PFSK-1 (cell line): Measurements from ENCODE around the gene HMG20B.

Source experiments
- FOXP2 ChIP-seq: optimal IDR thresholded peaks from 2 replicates; pipeline ENCODE3; 2011; ENCODE audit warnings: borderline replicate concordance, control low read depth, inconsistent platforms; ENCODE audit not compliant: insufficient read depth; ENCODE audit errors: extremely low read length, extremely low read depth
- POLR2AphosphoS5 ChIP-seq: IDR thresholded peaks from 2 replicates; pipeline ENCODE4 v1.6.1; 2012; ENCODE audit warnings: low read depth, mild to moderate bottlenecking, control low read depth, low read length, moderate library complexity
- REST ChIP-seq, 2 experiments: IDR thresholded peaks; 2 replicates each; pipeline versions ENCODE4 v1.6.1 to v1.8.0; 2011 to 2012; ENCODE audit warnings: low read depth in 2 of 2, low read length in 2 of 2, control low read depth in 1 of 2, inconsistent platforms in 1 of 2, mild to moderate bottlenecking in 1 of 2, moderate library complexity in 1 of 2; ENCODE audit not compliant: insufficient read depth in 1 of 2
- SIN3A ChIP-seq: IDR thresholded peaks from 2 replicates; pipeline ENCODE4 v1.6.1; 2012; ENCODE audit warnings: mild to moderate bottlenecking, low read length, moderate library complexity, borderline replicate concordance; ENCODE audit not compliant: insufficient read depth
- TAF1 ChIP-seq: IDR thresholded peaks from 2 replicates; pipeline ENCODE4 v1.6.1; 2012; ENCODE audit warnings: low read length, control low read depth, borderline replicate concordance; ENCODE audit not compliant: insufficient read depth

HMG20B gene

GRCh38 chr19:3578390-3578789 is 5.6 kb downstream of the HMG20B start:
- TF ChIP-seq FOXP2 (no peak), TAF1 (no peak), SIN3A (no peak), REST (IDR thresholded peaks at IDR 0.05; ENCODE audit: insufficient read depth in 1 of 2, low read depth in 2 of 2, low read length in 2 of 2) (no peak), POLR2AphosphoS5 (no peak)

- TF ChIP-seq TAF1 (no peak), SIN3A (no peak), REST (IDR thresholded peaks at IDR 0.05; ENCODE audit: insufficient read depth in 1 of 2, low read depth in 2 of 2, low read length in 2 of 2) (no peak), FOXP2 (no peak), POLR2AphosphoS5 (no peak)
These were observed 7.6 kb downstream of the HMG20B start for GRCh38 chr19:3580156-3580934.

- TF ChIP-seq POLR2AphosphoS5 (no peak), SIN3A (no peak), FOXP2 (no peak), TAF1 (no peak), REST (IDR thresholded peaks at IDR 0.05; ENCODE audit: insufficient read depth in 1 of 2, low read depth in 2 of 2, low read length in 2 of 2) (no peak)
These were observed 12.8 kb downstream of the HMG20B start, which contains the start of gene GIPC3 for GRCh38 chr19:3585301-3586126. Gene GIPC3 (plus strand): TSS chr19:3585478. CDS start chr19:3585598, 120 bp downstream.

- TF ChIP-seq TAF1 (no peak), POLR2AphosphoS5 (no peak), SIN3A (no peak), FOXP2 (no peak), REST (IDR thresholded peaks at IDR 0.05; ENCODE audit: insufficient read depth in 1 of 2, low read depth in 2 of 2, low read length in 2 of 2) (no peak)
These were observed 13.4 kb downstream of the HMG20B start for GRCh38 chr19:3586127-3586626.
